GM23338 (cell line): Measurements from ENCODE around the gene CDC42EP5. TPM values are rescaled to one million over a fixed set of nuclear protein-coding genes. Genes with fewer than 3 reads are reported as not detected.

Experiments
- ATAC-seq: fragments of 200-7000 bp; cut with Tn5 transposase; 3 replicates; pipeline ENCODE4 v1.9.1; 2020
- DNase-seq: peaks from one replicate; pipeline ENCODE4 v3.0.0-alpha.2; 2015; ENCODE audit warnings: low spot score
- H2AFZ ChIP-seq: fragments of 200-600 bp; sonication (generic); 2 replicates; pipeline ENCODE4 v1.8.0; 2016; ENCODE audit warnings: antibody characterized with exemption, mild to moderate bottlenecking, moderate library complexity
- H3F3A ChIP-seq: fragments of 200-600 bp; sonication (generic); replicated peaks from 2 replicates; pipeline ENCODE4 v1.8.0; 2017; ENCODE audit warnings: antibody characterized with exemption, mixed run types, low read depth
- H3K27ac ChIP-seq: fragments of 200-600 bp; sonication (generic); 2 replicates; pipeline ENCODE4 v1.6.1; 2016; ENCODE audit warnings: low read depth
- H3K27me3 ChIP-seq: fragments of 200-600 bp; sonication (generic); 2 replicates; pipeline ENCODE4 v1.8.0; 2016; ENCODE audit warnings: mild to moderate bottlenecking, mixed run types, moderate library complexity; ENCODE audit not compliant: insufficient read depth
- H3K36me3 ChIP-seq: fragments of 200-600 bp; sonication (generic); 2 replicates; pipeline ENCODE4 v1.8.0; 2016; ENCODE audit warnings: mild to moderate bottlenecking; ENCODE audit not compliant: insufficient read depth
- H3K4me1 ChIP-seq: fragments of 200-600 bp; sonication (generic); 2 replicates; pipeline ENCODE4 v1.8.0; 2016; ENCODE audit warnings: mild to moderate bottlenecking, moderate library complexity; ENCODE audit not compliant: insufficient read depth
- H3K4me2 ChIP-seq: fragments of 200-600 bp; sonication (generic); 2 replicates; pipeline ENCODE4 v1.7.1; 2017; ENCODE audit warnings: mixed run types
- H3K4me3 ChIP-seq: fragments of 200-600 bp; sonication (generic); 2 replicates; pipeline ENCODE4 v1.6.1; 2016; ENCODE audit warnings: mixed run types
- H3K79me2 ChIP-seq: fragments of 200-600 bp; sonication (generic); replicated peaks from 2 replicates; pipeline ENCODE4 v1.8.0; 2017; ENCODE audit warnings: mild to moderate bottlenecking; ENCODE audit not compliant: insufficient read depth
- H3K9me2 ChIP-seq: fragments of 200-600 bp; sonication (generic); 2 replicates; pipeline ENCODE4 v1.8.0; 2017; ENCODE audit not compliant: insufficient read depth
- H4K20me1 ChIP-seq: fragments of 200-600 bp; sonication (generic); replicated peaks from 2 replicates; pipeline ENCODE4 v1.8.0; 2017; ENCODE audit warnings: mild to moderate bottlenecking; ENCODE audit not compliant: insufficient read depth
- H3K27ac Mint-ChIP-seq: 2 replicates; pipeline ENCODE4 v1.8.0; 2020; ENCODE audit warnings: inconsistent platforms, mild to moderate bottlenecking, moderate library complexity, mixed read lengths
- H3K27me3 Mint-ChIP-seq: 3 replicates; pipeline ENCODE4 v1.8.0; 2022; ENCODE audit warnings: low read depth, mild to moderate bottlenecking, moderate library complexity, mixed read lengths, inconsistent platforms; ENCODE audit not compliant: insufficient read depth, poor library complexity
- H3K36me3 Mint-ChIP-seq: 3 replicates; pipeline ENCODE4 v1.8.0; 2021; ENCODE audit warnings: low read depth, mild to moderate bottlenecking, inconsistent platforms, moderate library complexity, mixed read lengths
- H3K4me1 Mint-ChIP-seq: 3 replicates; pipeline ENCODE4 v1.8.0; 2020; ENCODE audit warnings: mild to moderate bottlenecking, inconsistent platforms, mixed read lengths
- H3K4me3 Mint-ChIP-seq: 3 replicates; pipeline ENCODE4 v1.8.0; 2021; ENCODE audit warnings: moderate library complexity, mild to moderate bottlenecking, inconsistent platforms, mixed read lengths
- H3K9me3 Mint-ChIP-seq: 3 replicates; pipeline ENCODE4 v1.8.0; 2020; ENCODE audit warnings: moderate library complexity, mild to moderate bottlenecking, inconsistent platforms, mixed read lengths
- CREB1 ChIP-seq: fragments of 250-450 bp; sonication (Bioruptor Pico); IDR thresholded peaks from 2 replicates; pipeline ENCODE4 v1.5.0; 2020; ENCODE audit warnings: low read depth, mild to moderate bottlenecking, moderate library complexity
- EZH2 ChIP-seq: fragments of 200-600 bp; sonication (generic); IDR thresholded peaks from one replicate; pipeline ENCODE4 v1.8.0; 2017; ENCODE audit warnings: antibody characterized with exemption, mild to moderate bottlenecking, low read depth; ENCODE audit not compliant: unreplicated experiment
- EZH2phosphoT487 ChIP-seq: fragments of 200-600 bp; sonication (generic); IDR thresholded peaks from one replicate; pipeline ENCODE4 v1.8.1; 2018; ENCODE audit warnings: antibody characterized with exemption; ENCODE audit not compliant: unreplicated experiment
- STAT1 ChIP-seq: IDR thresholded peaks from one replicate; pipeline ENCODE4 v1.6.1; 2016; ENCODE audit warnings: antibody characterized with exemption; ENCODE audit not compliant: unreplicated experiment
- ZNF331 ChIP-seq: fragments of 250-450 bp; sonication (Bioruptor Pico); IDR thresholded peaks from 2 replicates; pipeline ENCODE4 v1.5.0; 2020; ENCODE audit warnings: low read depth, mild to moderate bottlenecking, moderate library complexity
- ZNF462 ChIP-seq: fragments of 250-450 bp; sonication (Bioruptor Pico); IDR thresholded peaks from 2 replicates; pipeline ENCODE4 v1.5.0; 2020; ENCODE audit warnings: mild to moderate bottlenecking, moderate library complexity
- polyA plus RNA-seq: library from polyadenylated mRNA; unstranded; fragments of >200 nt; fragmentation: Nextera tagmentation; extraction: Ambion mirVana; gene quantifications from 2 replicates; pipeline ENCODE4 v1.2.1, GENCODE V29; 2016
- total RNA-seq: library from RNA; depleted of rRNA; stranded (reverse); fragments of >200 nt; shearing (Covaris generic); gene quantifications from 2 replicates; pipeline ENCODE4 v1.2.3, GENCODE V29; 2014

The CDC42EP5 gene
- total and polyA plus RNA-seq, 2 experiments from 2014 or later = 1.4 to 3.4 TPM

- TF ChIP-seq ZNF462 = no peak
Observed at GRCh38 chr19:54462655-54463530, 10.2 kb downstream of the CDC42EP5 start (continued).

- Mint-ChIP-seq H3K36me3 (peaks cover 41% of the 10 kb centered on the region), H3K27ac (peak overlapping the region; percentile 9; the same call in 1 of the 2 replicates), H3K4me1 (peaks cover 15% of the 10 kb centered on the region; the same call in 2 of the 3 replicates), H3K4me3 (peak overlapping the region; percentile 67), H3K27me3 (peaks cover 32% of the 10 kb centered on the region), H3K9me3 (peaks cover 5% of the 10 kb centered on the region; the same call in 1 of the 3 replicates)
- Histone ChIP-seq H3K27me3 (peaks cover 13% of the 10 kb centered on the region), H3K79me2 (no peaks in the 10 kb centered on the region; the same call in 1 of the 2 replicates), H2AFZ (no peak overlapping the region), H3K4me3 (peak overlapping the region; percentile 82), H3K36me3 (peaks cover 9% of the 10 kb centered on the region), H3K9me2 (no peaks in the 10 kb centered on the region), H3K4me2 (peak overlapping the region; percentile 98), H3K27ac (no peak overlapping the region), H3F3A (peaks cover 9% of the 10 kb centered on the region; the same call in 1 of the 2 replicates), H4K20me1 (0 out of 2 replicates have a peak, but pooled peaks cover 6% of the 10 kb centered on the region), H3K4me1 (peaks cover 3% of the 10 kb centered on the region; the same call in 1 of the 2 replicates)
- DNase-seq (no peak), ATAC-seq (no peak)
- TF ChIP-seq CREB1 (CRISPR knock-in tag) = no peak
- no peak for TF ChIP-seq EZH2
- TF ChIP-seq STAT1 = no peak
- TF ChIP-seq EZH2phosphoT487 = no peak
- no peak for TF ChIP-seq ZNF331 (CRISPR knock-in tag)
- TF ChIP-seq ZNF462 = no peak
Observed at GRCh38 chr19:54462047-54462654, 10.9 kb downstream of the CDC42EP5 start.
